ENCODE data around the gene XAGE1B.

Gene XAGE1B

DNA sequence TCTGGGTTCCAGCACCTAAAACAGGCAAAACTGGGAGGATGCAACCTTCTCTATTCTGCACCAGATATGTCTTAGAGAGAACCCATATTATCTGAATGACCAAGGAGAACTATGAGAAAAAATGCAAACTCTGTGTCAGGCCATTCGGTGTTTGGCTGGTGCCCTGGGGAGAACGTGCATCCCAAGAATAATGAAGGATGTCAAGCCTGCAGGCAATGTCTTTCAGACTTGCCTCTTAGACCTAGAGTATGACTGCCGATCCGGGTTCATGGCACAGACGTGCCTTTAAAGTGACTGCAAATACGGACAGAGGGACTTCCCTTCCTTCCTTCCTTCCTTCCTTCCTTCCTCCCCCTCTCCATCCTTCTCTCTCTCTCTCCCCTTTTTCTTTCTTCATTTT, 6.9 kb downstream of the XAGE1B start (continued):
- TF ChIP-seq, protein P1, sequence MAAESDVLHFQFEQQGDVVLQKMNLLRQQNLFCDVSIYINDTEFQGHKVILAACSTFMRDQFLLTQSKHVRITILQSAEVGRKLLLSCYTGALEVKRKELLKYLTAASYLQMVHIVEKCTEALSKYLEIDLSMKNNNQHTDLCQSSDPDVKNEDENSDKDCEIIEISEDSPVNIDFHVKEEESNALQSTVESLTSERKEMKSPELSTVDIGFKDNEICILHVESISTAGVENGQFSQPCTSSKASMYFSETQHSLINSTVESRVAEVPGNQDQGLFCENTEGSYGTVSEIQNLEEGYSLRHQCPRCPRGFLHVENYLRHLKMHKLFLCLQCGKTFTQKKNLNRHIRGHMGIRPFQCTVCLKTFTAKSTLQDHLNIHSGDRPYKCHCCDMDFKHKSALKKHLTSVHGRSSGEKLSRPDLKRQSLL (tag by site-specific recombination; IDR thresholded peaks at IDR 0.05): no peak
- TF ChIP-seq KLF8 (tag by site-specific recombination; IDR thresholded peaks at IDR 0.05): no peak
- no peak for TF ChIP-seq ZFP41 (tag by site-specific recombination; IDR thresholded peaks at IDR 0.05; ENCODE audit: borderline replicate concordance)
- TF ChIP-seq ZNF560 (tag by site-specific recombination; IDR thresholded peaks at IDR 0.05; ENCODE audit: borderline replicate concordance): no peak
- TF ChIP-seq, protein P2, sequence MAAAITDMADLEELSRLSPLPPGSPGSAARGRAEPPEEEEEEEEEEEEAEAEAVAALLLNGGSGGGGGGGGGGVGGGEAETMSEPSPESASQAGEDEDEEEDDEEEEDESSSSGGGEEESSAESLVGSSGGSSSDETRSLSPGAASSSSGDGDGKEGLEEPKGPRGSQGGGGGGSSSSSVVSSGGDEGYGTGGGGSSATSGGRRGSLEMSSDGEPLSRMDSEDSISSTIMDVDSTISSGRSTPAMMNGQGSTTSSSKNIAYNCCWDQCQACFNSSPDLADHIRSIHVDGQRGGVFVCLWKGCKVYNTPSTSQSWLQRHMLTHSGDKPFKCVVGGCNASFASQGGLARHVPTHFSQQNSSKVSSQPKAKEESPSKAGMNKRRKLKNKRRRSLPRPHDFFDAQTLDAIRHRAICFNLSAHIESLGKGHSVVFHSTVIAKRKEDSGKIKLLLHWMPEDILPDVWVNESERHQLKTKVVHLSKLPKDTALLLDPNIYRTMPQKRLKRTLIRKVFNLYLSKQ (tag by site-specific recombination; IDR thresholded peaks at IDR 0.05; ENCODE audit: borderline replicate concordance): no peak
- TF ChIP-seq ZNF555 (tag by site-specific recombination; conservative IDR thresholded peaks at IDR 0.05): no peak
- TF ChIP-seq, protein P3, sequence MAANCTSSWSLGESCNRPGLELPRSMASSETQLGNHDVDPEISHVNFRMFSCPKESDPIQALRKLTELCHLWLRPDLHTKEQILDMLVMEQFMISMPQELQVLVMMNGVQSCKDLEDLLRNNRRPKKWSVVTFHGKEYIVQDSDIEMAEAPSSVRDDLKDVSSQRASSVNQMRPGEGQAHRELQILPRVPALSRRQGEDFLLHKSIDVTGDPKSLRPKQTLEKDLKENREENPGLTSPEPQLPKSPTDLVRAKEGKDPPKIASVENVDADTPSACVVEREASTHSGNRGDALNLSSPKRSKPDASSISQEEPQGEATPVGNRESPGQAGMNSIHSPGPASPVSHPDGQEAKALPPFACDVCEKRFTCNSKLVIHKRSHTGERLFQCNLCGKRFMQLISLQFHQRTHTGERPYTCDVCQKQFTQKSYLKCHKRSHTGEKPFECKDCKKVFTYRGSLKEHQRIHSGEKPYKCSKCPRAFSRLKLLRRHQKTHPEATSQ (tag by site-specific recombination; IDR thresholded peaks at IDR 0.05): no peak
- no peak for TF ChIP-seq ZNF391 (tag by site-specific recombination; IDR thresholded peaks at IDR 0.05; ENCODE audit: borderline replicate concordance, low read depth)

DNA sequence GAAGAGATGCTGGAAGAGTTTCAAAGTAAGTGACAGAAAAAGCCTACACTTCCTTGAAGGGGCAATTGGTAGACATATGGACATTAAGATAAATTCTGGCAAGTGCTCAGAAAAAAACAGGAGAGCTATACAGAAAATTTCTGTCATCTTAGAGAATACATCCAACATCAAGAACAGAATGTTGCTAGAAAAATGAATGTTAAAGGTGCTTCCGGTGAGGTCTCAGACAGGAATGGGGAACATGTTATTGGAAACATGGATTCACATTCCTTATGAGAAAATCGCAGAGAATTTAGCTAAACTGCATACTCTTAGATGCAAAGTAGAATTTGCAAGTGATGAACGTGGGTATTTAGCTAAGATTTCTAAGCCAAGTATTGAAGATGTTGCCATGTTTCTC, 9.5 kb downstream of the XAGE1B start:
- no peaks in the 10 kb centered on the region for H3K9me3 ChIP-seq (ENCODE audit: control insufficient read depth, insufficient read depth, low read depth, low read length)
- H3K27ac ChIP-seq (ENCODE audit: extremely low read depth, low read depth, low read length): no peak overlapping the region
- H3K36me3 ChIP-seq (ENCODE audit: control insufficient read depth in 2 of 2, insufficient read depth in 1 of 2, low read length in 2 of 2): no peaks in the 10 kb centered on the region
- no peaks in the 10 kb centered on the region for H3K4me1 ChIP-seq (ENCODE audit: control insufficient read depth, insufficient read depth, low read length)
- H3K4me3 ChIP-seq (ENCODE audit: low read depth, low read length): no peak overlapping the region
- TF ChIP-seq ZNF274 (IDR thresholded peaks at IDR 0.05; ENCODE audit: low read length): no peak
- TF ChIP-seq ZNF274 (tag by site-specific recombination; IDR thresholded peaks at IDR 0.05; ENCODE audit: borderline replicate concordance): no peak
- no peak for TF ChIP-seq ZNF121 (tag by site-specific recombination; IDR thresholded peaks at IDR 0.05)
- TF ChIP-seq ZNF211 (tag by site-specific recombination; IDR thresholded peaks at IDR 0.05; ENCODE audit: low read depth): no peak
- ChIA-PET CTCF (interaction anchor here (0.8 kb wide), 1 partner anchor 162 kb away, joined by 3 read pairs; no protein-coding TSS in a partner anchor), POLR2A (no interaction called here)

DNA sequence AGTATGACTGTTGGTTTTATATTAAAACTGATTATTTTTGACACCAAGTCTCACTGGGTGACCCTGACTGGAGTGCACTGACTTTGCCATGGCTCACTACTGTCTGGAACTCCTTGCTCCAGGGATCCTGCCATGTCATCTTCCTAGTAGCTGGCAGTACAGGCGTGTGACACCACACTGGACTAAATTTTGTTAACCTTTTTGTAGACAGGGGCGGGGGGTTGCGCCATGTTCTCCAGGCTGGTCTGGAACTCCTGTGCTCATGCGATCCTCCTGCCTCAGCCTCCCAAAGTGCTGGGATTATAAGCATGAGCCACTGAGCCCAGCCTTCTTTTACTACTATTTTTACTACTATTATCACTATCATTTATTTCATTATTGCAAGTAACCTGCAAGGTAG, 12.3 kb downstream of the XAGE1B start:
- POLR2A ChIA-PET: no interaction called here
- CTCF ChIA-PET: no interaction called here
- no peaks in the 10 kb centered on the region for H3K9me3 ChIP-seq (ENCODE audit: control insufficient read depth, insufficient read depth, low read depth, low read length)
- no peaks in the 10 kb centered on the region for H3K36me3 ChIP-seq (ENCODE audit: control insufficient read depth in 2 of 2, insufficient read depth in 1 of 2, low read length in 2 of 2)
- H3K4me1 ChIP-seq (ENCODE audit: control insufficient read depth, insufficient read depth, low read length): no peaks in the 10 kb centered on the region
- H3K27ac ChIP-seq (ENCODE audit: extremely low read depth, low read depth, low read length): no peak overlapping the region
- H3K4me3 ChIP-seq (ENCODE audit: low read depth, low read length): no peak overlapping the region
- TF ChIP-seq ZNF433 (tag by site-specific recombination; IDR thresholded peaks at IDR 0.05; ENCODE audit: low read depth) (no peak), ZNF221 (tag by site-specific recombination; IDR thresholded peaks at IDR 0.05; ENCODE audit: borderline replicate concordance) (no peak), ZNF266 (tag by site-specific recombination; IDR thresholded peaks at IDR 0.05; ENCODE audit: low read depth) (no peak), ZNF76 (tag by site-specific recombination; IDR thresholded peaks at IDR 0.05; ENCODE audit: borderline replicate concordance, low read depth) (no peak), KLF8 (tag by site-specific recombination; IDR thresholded peaks at IDR 0.05) (no peak), ZNF202 (tag by site-specific recombination; IDR thresholded peaks at IDR 0.05; ENCODE audit: borderline replicate concordance) (no peak), ZNF157 (tag by site-specific recombination; IDR thresholded peaks at IDR 0.05) (no peak), HOXD13 (CRISPR knock-in tag; IDR thresholded peaks at IDR 0.05; ENCODE audit: borderline replicate concordance) (no peak), ZNF658 (tag by site-specific recombination; IDR thresholded peaks at IDR 0.05) (no peak), OVOL3 (tag by site-specific recombination; IDR thresholded peaks at IDR 0.05) (no peak), ZBTB8A (tag by site-specific recombination; IDR thresholded peaks at IDR 0.05) (no peak), MEIS1 (CRISPR knock-in tag; IDR thresholded peaks at IDR 0.05; ENCODE audit: borderline replicate concordance) (no peak), ZNF140 (tag by site-specific recombination; IDR thresholded peaks at IDR 0.05) (no peak), ZNF600 (tag by site-specific recombination; IDR thresholded peaks at IDR 0.05) (no peak), BCL11B (tag by site-specific recombination; IDR thresholded peaks at IDR 0.05; ENCODE audit: low read depth) (no peak)
- TF ChIP-seq, protein P4, sequence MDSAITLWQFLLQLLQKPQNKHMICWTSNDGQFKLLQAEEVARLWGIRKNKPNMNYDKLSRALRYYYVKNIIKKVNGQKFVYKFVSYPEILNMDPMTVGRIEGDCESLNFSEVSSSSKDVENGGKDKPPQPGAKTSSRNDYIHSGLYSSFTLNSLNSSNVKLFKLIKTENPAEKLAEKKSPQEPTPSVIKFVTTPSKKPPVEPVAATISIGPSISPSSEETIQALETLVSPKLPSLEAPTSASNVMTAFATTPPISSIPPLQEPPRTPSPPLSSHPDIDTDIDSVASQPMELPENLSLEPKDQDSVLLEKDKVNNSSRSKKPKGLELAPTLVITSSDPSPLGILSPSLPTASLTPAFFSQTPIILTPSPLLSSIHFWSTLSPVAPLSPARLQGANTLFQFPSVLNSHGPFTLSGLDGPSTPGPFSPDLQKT (IDR thresholded peaks at IDR 0.05; ENCODE audit: borderline replicate concordance, low read depth, low read length): no peak
- TF ChIP-seq, protein P2 (tag by site-specific recombination; IDR thresholded peaks at IDR 0.05; ENCODE audit: borderline replicate concordance): no peak

All from HEK293 (cell line).